Thyroid gland (tissue), 4 donors: Measurements from ENCODE around the gene ARHGAP12. TPM values are rescaled to one million over a fixed set of nuclear protein-coding genes. Genes with fewer than 3 reads are reported as not detected.
A peak's percentile ranks its signal among the peaks of the same experiment; 100 is the strongest.

Experiments
- DNase-seq, 2 donors: peaks; one replicate each; pipeline ENCODE4 v3.0.0-alpha.2; 2019
- H3K27ac ChIP-seq, 3 donors: fragments of 200-600 bp; sonication (generic); 1 replicate in 2 of 3; 2 replicates in 1 of 3; pipeline ENCODE4 v1.5.1; 2016 to 2019; ENCODE audit warnings: mild to moderate bottlenecking in 1 of 3, moderate library complexity in 1 of 3
- H3K27me3 ChIP-seq: fragments of 200-600 bp; sonication (generic); one replicate; pipeline ENCODE4 v1.5.1; 2019
- H3K36me3 ChIP-seq, 2 donors: fragments of 200-600 bp; sonication (generic); one replicate each; pipeline ENCODE4 v1.5.1; 2016 to 2019
- H3K4me1 ChIP-seq, 2 donors: fragments of 200-600 bp; sonication (generic); one replicate each; pipeline ENCODE4 v1.5.1; 2017 to 2019
- H3K4me3 ChIP-seq, 3 donors: fragments of 200-600 bp; sonication (generic); replicated peaks in 1 of 3; 1 replicate in 2 of 3; 2 replicates in 1 of 3; pipeline ENCODE4 v1.5.1; 2016; ENCODE audit warnings: mild to moderate bottlenecking in 1 of 3
- H3K9me3 ChIP-seq: fragments of 200-600 bp; sonication (generic); one replicate; pipeline ENCODE4 v1.5.1; 2017
- POLR2A ChIP-seq, 2 donors: fragments of 450-650 bp; IDR thresholded peaks; one replicate each; pipeline ENCODE4 v1.6.1; 2017; ENCODE audit warnings: antibody characterized with exemption in 2 of 2, mild to moderate bottlenecking in 2 of 2, moderate library complexity in 1 of 2
- WGBS, 2 donors: methylation state at CpG; one replicate each; pipeline ENCODE4 v1.1.5; 2017; 5-methylcytosine and 5-hydroxymethylcytosine counted together
- intact Hi-C: fragments of 100-400 bp; cut with DNase I; formaldehyde crosslinking; loops from one replicate; pipeline ENCODE4 v1.15.1; 2023
- total RNA-seq, 4 donors: library from RNA; depleted of rRNA; stranded (reverse); fragments of >200 nt; gene quantifications; one replicate each; pipeline ENCODE4 v1.2.3, GENCODE V29; 2016
- TF ChIP-seq, protein P1 (sequence below), 6 experiments: fragments of 200-600 bp in 3 of 6; fragments of 450-650 bp in 3 of 6; sonication (generic) in 3 of 6; IDR thresholded peaks; one replicate each; pipeline ENCODE4 v1.5.1; 2016 to 2019; ENCODE audit warnings: antibody characterized with exemption in 6 of 6, mild to moderate bottlenecking in 2 of 6, inconsistent platforms in 1 of 6, moderate library complexity in 1 of 6

The ARHGAP12 gene
- total RNA-seq, 4 donors from 2014 or later: 49.9 to 67.6 (median 60.8) TPM

DNA sequence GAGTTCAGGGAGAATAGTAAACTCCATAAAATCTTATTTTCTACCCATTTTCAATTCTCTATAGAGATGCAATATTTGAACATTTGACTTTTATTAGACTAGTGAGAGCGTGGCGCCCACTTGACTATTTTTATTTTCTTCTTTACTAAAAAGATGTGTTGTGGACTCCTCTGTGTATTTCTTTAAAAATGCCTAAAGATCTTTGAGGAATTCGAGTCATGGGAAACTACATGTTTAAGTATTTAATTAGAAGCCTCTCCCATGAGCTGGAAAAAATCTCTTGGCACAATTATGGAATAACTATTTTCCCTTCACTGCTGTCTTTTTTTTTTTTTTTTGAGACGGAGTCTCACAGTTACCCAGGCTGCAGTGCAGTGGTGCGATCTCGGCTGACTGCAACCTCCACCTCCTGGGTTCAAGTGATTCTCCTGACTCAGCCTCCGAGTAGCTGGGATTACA lies 124.2 kb downstream of the ARHGAP12 start:
- H3K4me1 ChIP-seq: no peaks in the 10 kb centered on the region
- TF ChIP-seq, protein P1, sequence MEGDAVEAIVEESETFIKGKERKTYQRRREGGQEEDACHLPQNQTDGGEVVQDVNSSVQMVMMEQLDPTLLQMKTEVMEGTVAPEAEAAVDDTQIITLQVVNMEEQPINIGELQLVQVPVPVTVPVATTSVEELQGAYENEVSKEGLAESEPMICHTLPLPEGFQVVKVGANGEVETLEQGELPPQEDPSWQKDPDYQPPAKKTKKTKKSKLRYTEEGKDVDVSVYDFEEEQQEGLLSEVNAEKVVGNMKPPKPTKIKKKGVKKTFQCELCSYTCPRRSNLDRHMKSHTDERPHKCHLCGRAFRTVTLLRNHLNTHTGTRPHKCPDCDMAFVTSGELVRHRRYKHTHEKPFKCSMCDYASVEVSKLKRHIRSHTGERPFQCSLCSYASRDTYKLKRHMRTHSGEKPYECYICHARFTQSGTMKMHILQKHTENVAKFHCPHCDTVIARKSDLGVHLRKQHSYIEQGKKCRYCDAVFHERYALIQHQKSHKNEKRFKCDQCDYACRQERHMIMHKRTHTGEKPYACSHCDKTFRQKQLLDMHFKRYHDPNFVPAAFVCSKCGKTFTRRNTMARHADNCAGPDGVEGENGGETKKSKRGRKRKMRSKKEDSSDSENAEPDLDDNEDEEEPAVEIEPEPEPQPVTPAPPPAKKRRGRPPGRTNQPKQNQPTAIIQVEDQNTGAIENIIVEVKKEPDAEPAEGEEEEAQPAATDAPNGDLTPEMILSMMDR (IDR thresholded peaks at IDR 0.05): no peak
- TF ChIP-seq POLR2A (IDR thresholded peaks at IDR 0.05): no peak
- peak overlapping the region in 1 of 3 donors; percentile 11 for H3K27ac ChIP-seq
- no peaks in the 10 kb centered on the region for H3K36me3 ChIP-seq
- H3K9me3 ChIP-seq: no peaks in the 10 kb centered on the region
- no peaks in the 10 kb centered on the region for H3K27me3 ChIP-seq
- no peak for DNase-seq
- 73 to 82% methylated on average over 7 of the region's 7 CpGs for WGBS, 2 donors
- intact Hi-C loops: no loop called here
- no peak overlapping the region for H3K4me3 ChIP-seq

DNA sequence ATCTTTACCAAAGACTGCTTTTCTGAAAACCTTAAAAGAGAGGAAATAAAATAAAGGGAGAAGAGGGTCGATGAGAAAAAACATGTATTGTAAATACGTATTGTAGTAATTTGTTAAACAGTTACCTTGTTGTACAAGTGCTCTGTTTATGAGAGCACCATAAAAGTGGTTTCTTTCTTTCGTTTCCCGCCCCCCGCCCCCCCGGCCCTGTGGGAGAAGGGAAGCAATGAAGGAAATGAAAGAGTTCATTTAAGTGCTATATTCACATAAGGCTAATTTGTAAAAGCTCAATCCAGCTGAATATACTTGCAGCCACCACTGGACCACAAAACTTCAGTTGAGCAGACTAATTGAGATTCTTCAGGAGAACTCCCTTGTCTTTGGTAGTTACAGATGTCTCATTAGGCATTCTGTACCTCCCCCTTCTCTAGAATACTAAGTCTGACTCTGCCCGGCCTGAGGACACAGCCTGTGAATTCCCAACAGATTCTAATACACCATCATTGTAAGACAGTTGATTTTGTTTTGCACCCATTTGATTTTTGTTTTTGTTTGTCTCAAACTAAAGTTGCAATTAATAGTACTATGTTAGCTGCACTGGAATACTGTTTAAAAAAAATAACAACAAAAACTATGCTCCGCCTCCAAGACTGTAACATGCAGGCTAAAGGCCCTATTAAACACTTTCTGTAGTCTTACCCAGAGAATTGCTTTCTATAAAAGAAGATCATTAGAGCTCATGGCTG lies 124.9 kb downstream of the ARHGAP12 start:
- Histone ChIP-seq H3K9me3 (no peaks in the 10 kb centered on the region), H3K4me1 (no peaks in the 10 kb centered on the region), H3K27me3 (no peaks in the 10 kb centered on the region), H3K27ac (no peak overlapping the region), H3K36me3 (no peaks in the 10 kb centered on the region), H3K4me3 (no peak overlapping the region)
- no peak for DNase-seq
- intact Hi-C loops: no loop called here
- 68 to 73% methylated on average over 8 of the region's 8 CpGs for WGBS, 2 donors
- TF ChIP-seq, protein P1 (IDR thresholded peaks at IDR 0.05): no peak
- no peak for TF ChIP-seq POLR2A (IDR thresholded peaks at IDR 0.05)

DNA sequence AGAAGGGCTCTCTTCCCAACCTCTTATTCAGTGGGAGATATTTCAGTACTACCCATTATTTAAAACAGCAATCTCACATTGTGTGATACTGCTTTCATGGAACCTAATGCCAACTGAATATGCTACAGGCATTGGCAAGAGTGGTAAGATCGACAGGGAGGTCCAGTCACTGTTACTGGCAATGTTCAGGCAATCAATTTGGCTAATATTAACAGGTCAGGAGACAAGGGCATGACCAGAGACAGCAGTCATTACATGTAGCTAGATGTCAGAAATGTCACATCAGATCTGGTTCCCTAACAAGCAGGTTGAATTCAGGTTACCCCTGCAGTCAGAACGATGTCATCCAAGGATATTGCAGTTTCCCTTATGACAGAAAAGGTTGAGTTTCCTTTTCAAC lies 129.4 kb downstream of the ARHGAP12 start:
- no peak for DNase-seq
- Histone ChIP-seq H3K4me1 (no peaks in the 10 kb centered on the region), H3K27ac (no peak overlapping the region), H3K27me3 (no peaks in the 10 kb centered on the region), H3K9me3 (no peaks in the 10 kb centered on the region), H3K36me3 (no peaks in the 10 kb centered on the region), H3K4me3 (no peak overlapping the region)
- TF ChIP-seq, protein P1 (IDR thresholded peaks at IDR 0.05): no peak
- TF ChIP-seq POLR2A (IDR thresholded peaks at IDR 0.05): no peak
- 93 to 95% methylated on average over 2 of the region's 2 CpGs for WGBS, 2 donors
- intact Hi-C loops: no loop called here

DNA sequence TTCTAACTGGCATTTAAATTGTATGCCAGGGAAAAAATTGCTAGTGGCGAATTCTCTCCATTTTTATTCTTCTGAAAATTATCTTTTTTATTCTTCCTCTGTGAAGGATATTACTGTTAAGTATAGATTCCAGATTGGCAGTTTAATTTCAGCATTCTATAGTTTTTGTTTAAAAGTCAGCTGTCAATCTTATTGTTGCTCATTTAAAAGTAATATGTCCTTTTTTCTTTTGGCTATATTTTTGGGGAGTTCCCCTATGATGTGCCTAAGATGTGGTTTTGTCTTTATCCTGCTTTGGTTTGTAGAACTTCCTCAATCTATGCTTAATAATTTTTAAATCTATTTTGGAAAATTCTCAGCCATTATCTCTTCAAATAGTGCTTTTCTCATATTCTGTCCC lies 135.9 kb downstream of the ARHGAP12 start:
- TF ChIP-seq, protein P1 (IDR thresholded peaks at IDR 0.05): no peak
- TF ChIP-seq POLR2A (IDR thresholded peaks at IDR 0.05): no peak
- no peak for DNase-seq
- no peaks in the 10 kb centered on the region for H3K9me3 ChIP-seq
- intact Hi-C loops: no loop called here
- no peaks in the 10 kb centered on the region for H3K27me3 ChIP-seq
- H3K27ac ChIP-seq: no peak overlapping the region
- no peaks in the 10 kb centered on the region for H3K4me1 ChIP-seq
- H3K36me3 ChIP-seq: no peaks in the 10 kb centered on the region
- WGBS, 2 donors: 93 to 98% methylated on average over 1 of the region's 1 CpG
- no peak overlapping the region for H3K4me3 ChIP-seq

DNA sequence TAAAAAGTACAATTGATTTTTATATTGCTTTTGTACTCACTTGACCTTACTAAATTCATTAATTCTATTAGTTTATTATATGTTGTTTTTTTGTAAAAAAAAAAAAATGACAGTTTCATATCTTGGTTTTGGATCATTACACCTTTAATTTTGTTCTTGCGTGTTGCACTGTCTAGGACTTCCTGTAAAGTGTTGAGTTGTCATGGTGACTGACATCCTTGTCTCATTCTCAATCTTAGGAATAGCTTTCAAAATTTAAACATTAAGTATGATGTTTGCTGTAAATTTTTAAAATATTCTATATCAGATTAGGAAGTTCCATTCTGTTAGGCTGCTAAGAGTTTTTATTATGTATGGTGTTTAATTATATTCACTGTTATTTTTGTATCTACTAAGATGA lies 139.1 kb downstream of the ARHGAP12 start:
- Histone ChIP-seq H3K4me3 (no peak overlapping the region), H3K4me1 (no peaks in the 10 kb centered on the region), H3K27me3 (no peaks in the 10 kb centered on the region), H3K36me3 (no peaks in the 10 kb centered on the region), H3K9me3 (no peaks in the 10 kb centered on the region), H3K27ac (no peak overlapping the region)
- no peak for DNase-seq
- intact Hi-C loops: no loop called here
- 54 to 71% methylated on average over 1 of the region's 1 CpG for WGBS, 2 donors
- TF ChIP-seq, protein P1 (IDR thresholded peaks at IDR 0.05): no peak
- no peak for TF ChIP-seq POLR2A (IDR thresholded peaks at IDR 0.05)
